ENCODE results near the gene EIF4G1. TPM values are rescaled to one million over a fixed set of nuclear protein-coding genes. Genes with fewer than 3 reads are reported as not detected.

Gene EIF4G1
- total RNA-seq, 1 donor from 2014 or later = 387 TPM

- intact Hi-C loops (cut with micrococcal nuclease) = no loop called here
Observed at GRCh38 chr3:184381261-184382224, 67.1 kb downstream of the EIF4G1 start.

DNA sequence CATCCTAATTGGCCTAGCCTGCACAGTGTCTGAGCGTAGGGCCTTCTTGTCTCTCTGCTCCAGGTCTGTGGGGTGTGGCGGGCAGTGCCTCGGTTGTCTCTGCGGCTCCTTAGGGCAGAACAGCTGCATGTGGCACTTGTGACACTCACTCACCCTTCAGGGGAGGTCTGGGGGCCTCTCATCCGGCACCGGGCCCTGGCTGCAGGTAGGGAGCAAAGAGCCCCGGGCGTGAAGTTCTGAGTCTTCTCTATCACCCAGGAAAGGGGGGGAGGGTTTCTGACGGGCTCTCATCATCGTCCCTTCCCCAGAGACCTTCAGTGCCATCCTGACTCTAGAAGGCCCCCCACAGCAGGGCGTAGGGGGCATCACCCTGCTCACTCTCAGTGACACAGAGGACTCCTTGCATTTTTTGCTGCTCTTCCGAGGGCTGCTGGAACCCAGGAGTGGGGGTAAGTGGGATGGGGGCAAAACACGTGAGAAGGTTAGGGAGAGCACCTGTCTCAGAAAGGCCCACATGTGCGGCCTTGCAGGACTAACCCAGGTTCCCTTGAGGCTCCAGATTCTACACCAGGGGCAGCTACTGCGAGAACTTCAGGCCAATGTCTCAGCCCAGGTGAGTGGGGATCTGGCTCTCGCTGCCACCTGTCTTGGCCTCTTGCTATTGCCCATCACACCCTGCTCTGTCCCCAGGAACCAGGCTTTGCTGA, 68.1 kb downstream of the EIF4G1 start:
- intact Hi-C loops (cut with micrococcal nuclease) = no loop called here

- intact Hi-C loops (cut with micrococcal nuclease) = no loop called here
Observed at GRCh38 chr3:184383033-184383740, 68.8 kb downstream of the EIF4G1 start.

DNA sequence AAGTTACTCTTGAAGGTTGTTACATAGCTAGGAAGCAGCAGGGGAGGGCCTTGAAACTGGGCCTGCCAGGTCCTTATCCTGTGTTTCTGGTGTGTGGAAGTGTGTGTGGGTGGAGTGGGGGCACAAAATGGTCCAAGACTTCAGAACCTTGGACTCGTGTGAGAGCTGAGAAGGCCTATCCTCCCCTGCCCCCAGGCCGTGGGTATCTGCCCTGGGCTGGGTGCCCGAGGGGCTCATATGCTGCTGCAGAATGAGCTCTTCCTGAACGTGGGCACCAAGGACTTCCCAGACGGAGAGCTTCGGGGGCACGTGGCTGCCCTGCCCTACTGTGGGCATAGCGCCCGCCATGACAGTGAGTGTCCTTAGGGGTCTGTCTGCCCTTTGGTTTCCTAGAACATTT, 69.9 kb downstream of the EIF4G1 start:
- intact Hi-C loops (cut with micrococcal nuclease) = no loop called here

Other genes with a start within 250 kb of the EIF4G1 start
- gene HTR3E, start 217.5 kb upstream of the EIF4G1 start, total RNA-seq = not detected in 2 replicates
- 57.4 and 58.0 TPM in 2 replicates for gene EIF2B5, start 179.2 kb upstream of the EIF4G1 start, total RNA-seq
- 41.8 and 47.1 TPM in 2 replicates for gene DVL3, start 159.2 kb upstream of the EIF4G1 start, total RNA-seq
- gene AP2M1, start 139.8 kb upstream of the EIF4G1 start, total RNA-seq = 210 and 221 TPM in 2 replicates
- 70.7 and 73.4 TPM in 2 replicates for gene ABCF3, start 128.4 kb upstream of the EIF4G1 start, total RNA-seq
- gene VWA5B2, start 85.0 kb upstream of the EIF4G1 start, total RNA-seq = not detected in 2 replicates
- 51.5 and 57.4 TPM in 2 replicates for gene ALG3, start 65.6 kb upstream of the EIF4G1 start, total RNA-seq
- 6.2 and 6.5 TPM in 2 replicates for gene EEF1AKMT4, start 64.9 kb upstream of the EIF4G1 start, total RNA-seq
- gene CAMK2N2, start 53.1 kb upstream of the EIF4G1 start, total RNA-seq = 0.15 and 0.20 TPM in 2 replicates
- gene ECE2, start 38.6 kb upstream of the EIF4G1 start, total RNA-seq = not detected in 2 replicates
- gene PSMD2, start 15.4 kb upstream of the EIF4G1 start, total RNA-seq = 223 and 235 TPM in 2 replicates
- 6.6 and 6.7 TPM in 2 replicates for gene FAM131A, start 23.0 kb downstream of the EIF4G1 start, total RNA-seq
- gene CLCN2, start 47.0 kb downstream of the EIF4G1 start, total RNA-seq = 3.7 and 4.9 TPM in 2 replicates
- 89.9 and 91.2 TPM in 2 replicates for gene POLR2H, start 47.1 kb downstream of the EIF4G1 start, total RNA-seq
- gene THPO, start 63.6 kb downstream of the EIF4G1 start, total RNA-seq = not detected in 2 replicates
- gene CHRD, start 65.4 kb downstream of the EIF4G1 start, total RNA-seq = not detected in 2 replicates
- gene EPHB3, start 247.2 kb downstream of the EIF4G1 start, total RNA-seq = 0.10 TPM in 2 replicates